Right lung (tissue), 5 donors: ENCODE measurements around the gene PDZD7. TPM values are rescaled to one million over a fixed set of nuclear protein-coding genes. Genes with fewer than 3 reads are reported as not detected.

Experiments used
- DNase-seq, 2 donors: peaks; one replicate each; pipeline ENCODE4 v3.0.0-alpha.2; 2013
- polyA plus RNA-seq, 5 donors: library from polyadenylated mRNA; unstranded; fragments of 120-200 nt; gene quantifications; one replicate each; pipeline versions ENCODE4 v1.2.1 to v1.2.3, GENCODE V29; 2013; ENCODE audit warnings: inconsistent platforms in 1 of 5, low replicate concordance in 1 of 5; ENCODE audit not compliant: insufficient read length in 5 of 5, insufficient read depth in 1 of 5

The PDZD7 gene
- polyA plus RNA-seq, 5 donors: 0.26 to 0.85 (median 0.69) TPM

GRCh38 chr10:101005361-101005760 lies 25.6 kb downstream of the PDZD7 start:
- DNase-seq: no peak

- DNase-seq: no peak
Observed at GRCh38 chr10:101003639-101004206, 27.2 kb downstream of the PDZD7 start.

GRCh38 chr10:101002456-101002855 lies 28.5 kb downstream of the PDZD7 start:
- DNase-seq: no peak

- no peak for DNase-seq
Observed at GRCh38 chr10:101001659-101002035, 29.3 kb downstream of the PDZD7 start.

- peak; percentile 83 to 87 for DNase-seq
Observed at GRCh38 chr10:101000915-101001658, 29.8 kb downstream of the PDZD7 start.

GRCh38 chr10:101000127-101000914 lies 30.6 kb downstream of the PDZD7 start:
- DNase-seq: no peak

GRCh38 chr10:100999742-101000126 lies 31.2 kb downstream of the PDZD7 start, which contains the start of gene LZTS2:
TSS of gene LZTS2 (plus strand) at chr10:100999808. CDS start at chr10:101002539, 2,731 bp downstream.
- no peak for DNase-seq

- peak; percentile 88 to 90 for DNase-seq
Observed at GRCh38 chr10:100998991-100999741, 31.8 kb downstream of the PDZD7 start.

- DNase-seq: peak; percentile 92 to 93
Observed at GRCh38 chr10:100998183-100998990, 32.5 kb downstream of the PDZD7 start.

- DNase-seq: peak in 1 of 2 donors; percentile 63
Observed at GRCh38 chr10:100997360-100998182, 33.4 kb downstream of the PDZD7 start.

- DNase-seq: no peak
Observed at GRCh38 chr10:100996678-100997359, 34.1 kb downstream of the PDZD7 start.

- no peak for DNase-seq
Observed at GRCh38 chr10:100995181-100995580, 35.7 kb downstream of the PDZD7 start.

GRCh38 chr10:100993986-100994708 lies 36.8 kb downstream of the PDZD7 start:
- no peak for DNase-seq

- no peak for DNase-seq
Observed at GRCh38 chr10:100989088-100989487, 41.8 kb downstream of the PDZD7 start.

- no peak for DNase-seq
Observed at GRCh38 chr10:100988166-100988565, 42.8 kb downstream of the PDZD7 start.

GRCh38 chr10:100987685-100988049 lies 43.3 kb downstream of the PDZD7 start:
- DNase-seq: no peak

GRCh38 chr10:100986952-100987684 lies 43.8 kb downstream of the PDZD7 start, which contains the start of the genes MRPL43 and TWNK:
TSS of gene MRPL43 (minus strand) at chr10:100987497. CDS start at chr10:100987443, 54 bp downstream.
TSS of gene TWNK (plus strand) at chr10:100987543. CDS start at chr10:100988211, 668 bp downstream.
- peak; percentile 75 to 79 for DNase-seq

GRCh38 chr10:100986623-100986951 lies 44.3 kb downstream of the PDZD7 start:
- no peak for DNase-seq
